ENCODE measurements around the gene C5orf47. TPM values are rescaled to one million over a fixed set of nuclear protein-coding genes. Genes with fewer than 3 reads are reported as not detected.

C5orf47 gene
- total and polyA plus RNA-seq, 2 of the 8 experiments (the other 6 are each of a cell fraction or from before 2014, with no cell fraction given) = 0.11 TPM; not detected in 1

DNA sequence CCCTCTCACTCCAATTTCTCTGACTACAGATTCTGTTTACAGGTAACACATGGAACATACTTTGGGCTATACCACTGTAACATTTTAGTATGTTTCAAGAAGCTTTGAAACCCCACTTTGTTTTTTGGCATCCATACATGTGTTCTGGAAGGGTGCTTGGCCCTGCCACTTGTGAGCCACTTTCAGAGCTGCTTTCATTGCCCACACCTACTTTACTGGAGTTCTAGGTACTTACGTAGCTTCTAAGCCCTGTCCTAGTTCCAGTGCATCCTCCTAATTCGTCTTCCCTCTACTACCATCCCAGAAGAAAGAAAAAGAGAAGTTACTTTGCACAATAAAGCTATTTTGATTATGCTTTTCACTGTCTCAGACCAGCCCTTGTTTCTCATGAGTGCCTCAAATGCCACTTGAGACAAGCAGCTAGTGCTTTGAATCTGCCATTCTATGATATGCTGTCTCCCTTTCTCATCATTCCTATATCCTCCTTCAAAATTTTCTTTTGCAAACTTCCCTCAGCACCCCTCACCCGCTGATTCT lies 26.5 kb upstream of the C5orf47 start (continued):
- no peak for TF ChIP-seq NRF1 (IDR thresholded peaks at IDR 0.05; ENCODE audit: low read depth, low read length)
- TF ChIP-seq, protein P1, sequence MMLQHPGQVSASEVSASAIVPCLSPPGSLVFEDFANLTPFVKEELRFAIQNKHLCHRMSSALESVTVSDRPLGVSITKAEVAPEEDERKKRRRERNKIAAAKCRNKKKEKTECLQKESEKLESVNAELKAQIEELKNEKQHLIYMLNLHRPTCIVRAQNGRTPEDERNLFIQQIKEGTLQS (IDR thresholded peaks at IDR 0.05; ENCODE audit: insufficient read depth, low read depth, low read length) = no peak

Measured in H1 (cell line).